GM19238 (cell line): ENCODE measurements around the gene MKI67.
"Not testable (repeated sequence)": the region's sequence is repeated elsewhere in the genome, so short reads cannot be mapped to it uniquely, and the experiment has no call there.

ENCODE experiments used
- DNase-seq: peaks from one replicate; pipeline ENCODE4 v3.0.0; 2011; ENCODE audit warnings: low spot score; ENCODE audit not compliant: insufficient read length

The MKI67 gene

GRCh38 chr10:128149267-128150014 is 23.2 kb upstream of the MKI67 start:
- no peak for DNase-seq

- no peak for DNase-seq
These were observed 21.4 kb upstream of the MKI67 start for GRCh38 chr10:128147669-128148068.

- DNase-seq = no peak
These were observed 20.8 kb upstream of the MKI67 start for GRCh38 chr10:128147064-128147463.

- DNase-seq = no peak
These were observed 18.3 kb upstream of the MKI67 start for GRCh38 chr10:128144547-128144946.

GRCh38 chr10:128143531-128143930 is 17.3 kb upstream of the MKI67 start:
- no peak for DNase-seq

GRCh38 chr10:128140425-128140824 is 14.2 kb upstream of the MKI67 start:
- DNase-seq = no peak

GRCh38 chr10:128138429-128138828 is 12.2 kb upstream of the MKI67 start:
- DNase-seq = not testable (repeated sequence)

GRCh38 chr10:128137877-128138276 is 11.7 kb upstream of the MKI67 start:
- no peak for DNase-seq

- DNase-seq = no peak
These were observed 3.8 kb upstream of the MKI67 start for GRCh38 chr10:128130051-128130450.

GRCh38 chr10:128128582-128128981 is 2.4 kb upstream of the MKI67 start:
- no peak for DNase-seq

GRCh38 chr10:128125416-128125943 is 743 bp downstream of the MKI67 start:
- no peak for DNase-seq

GRCh38 chr10:128124813-128125403 is 1.3 kb downstream of the MKI67 start:
- no peak for DNase-seq

- no peak for DNase-seq
These were observed 2.4 kb downstream of the MKI67 start for GRCh38 chr10:128123846-128124245.

GRCh38 chr10:128122931-128123330 is 3.3 kb downstream of the MKI67 start:
- no peak for DNase-seq

GRCh38 chr10:128121750-128122412 is 4.3 kb downstream of the MKI67 start:
- no peak for DNase-seq

GRCh38 chr10:128116851-128117615 is 9.2 kb downstream of the MKI67 start:
- no peak for DNase-seq

- no peak for DNase-seq
These were observed 10.0 kb downstream of the MKI67 start for GRCh38 chr10:128116187-128116586.

GRCh38 chr10:128115356-128115755 is 10.9 kb downstream of the MKI67 start:
- DNase-seq = no peak

- no peak for DNase-seq
These were observed 11.3 kb downstream of the MKI67 start for GRCh38 chr10:128114901-128115300.

- no peak for DNase-seq
These were observed 13.2 kb downstream of the MKI67 start for GRCh38 chr10:128113026-128113425.

- no peak for DNase-seq
These were observed 14.5 kb downstream of the MKI67 start for GRCh38 chr10:128111696-128112095.

- no peak for DNase-seq
These were observed 15.9 kb downstream of the MKI67 start for GRCh38 chr10:128110339-128110738.
